Pons (tissue), 1 donor: ENCODE data around the gene NUSAP1.
"Not testable (repeated sequence)": the region's sequence is repeated elsewhere in the genome, so short reads cannot be mapped to it uniquely, and the experiment has no call there.

Experiments
- DNase-seq: peaks from one replicate; pipeline ENCODE4 v3.0.0-alpha.2; 2016; ENCODE audit warnings: low spot score

Gene NUSAP1

GRCh38 chr15:41333026-41333562, 413 bp downstream of the NUSAP1 start:
- DNase-seq, result peak; percentile 22

DNA sequence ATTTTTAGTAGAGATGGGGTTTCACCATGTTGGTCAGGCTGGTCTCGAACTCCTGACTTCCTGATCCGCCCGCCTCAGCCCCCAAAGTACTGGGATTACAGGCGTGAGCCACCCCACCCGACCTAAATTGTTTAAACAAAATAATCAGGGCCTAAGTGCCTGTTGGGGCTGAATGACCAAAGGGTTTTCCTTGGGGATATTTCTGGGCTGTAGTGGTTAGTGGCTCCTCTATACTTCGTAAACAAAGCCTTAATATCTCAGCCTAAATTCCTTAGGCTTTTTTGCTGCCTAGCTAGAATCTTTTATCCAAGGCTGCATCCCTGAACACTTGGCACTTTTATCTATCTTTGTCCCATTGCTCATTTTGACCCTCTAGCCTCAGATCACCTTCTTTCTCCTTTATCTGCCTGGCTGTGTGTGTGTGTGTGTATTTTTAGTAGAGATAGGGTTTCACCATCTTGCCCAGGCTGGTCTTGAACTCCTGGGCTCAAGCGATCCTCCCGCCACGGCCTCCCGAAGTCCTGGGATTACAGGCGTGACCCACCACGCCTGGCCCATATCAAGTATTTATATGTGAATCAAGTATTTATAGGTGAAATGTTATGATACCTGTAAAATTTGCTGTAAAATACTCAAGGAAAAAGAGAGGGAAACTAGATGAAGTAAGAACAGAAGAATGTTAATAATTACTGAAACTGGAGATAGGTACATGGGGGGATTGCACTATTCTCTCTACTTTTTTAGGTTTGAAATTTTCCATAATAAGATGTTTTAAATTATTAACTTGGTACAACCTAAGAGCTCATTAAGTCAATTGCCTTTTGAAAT, 1.8 kb downstream of the NUSAP1 start:
- DNase-seq, result no peak

DNA sequence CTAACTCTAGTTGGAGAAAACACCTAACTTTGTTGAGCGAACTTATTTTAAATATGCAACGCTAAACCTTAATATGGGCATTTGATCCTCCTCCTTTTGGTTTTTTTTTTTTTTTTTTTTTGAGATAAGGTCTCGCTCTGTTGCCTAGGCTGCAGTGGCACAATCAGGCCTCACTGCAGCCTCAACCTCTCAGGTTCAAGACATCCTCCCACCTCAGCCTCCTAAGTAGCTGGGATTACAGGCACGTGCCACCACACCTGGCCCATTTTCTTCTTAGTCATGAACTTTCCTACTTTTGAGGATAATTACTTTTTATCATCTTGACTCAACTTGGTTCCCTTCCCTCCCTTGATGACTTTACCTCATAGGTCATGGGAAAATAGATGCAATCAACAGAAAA, 3.9 kb downstream of the NUSAP1 start:
- DNase-seq, result no peak

GRCh38 chr15:41337047-41337446, 4.4 kb downstream of the NUSAP1 start:
- no peak for DNase-seq

DNA sequence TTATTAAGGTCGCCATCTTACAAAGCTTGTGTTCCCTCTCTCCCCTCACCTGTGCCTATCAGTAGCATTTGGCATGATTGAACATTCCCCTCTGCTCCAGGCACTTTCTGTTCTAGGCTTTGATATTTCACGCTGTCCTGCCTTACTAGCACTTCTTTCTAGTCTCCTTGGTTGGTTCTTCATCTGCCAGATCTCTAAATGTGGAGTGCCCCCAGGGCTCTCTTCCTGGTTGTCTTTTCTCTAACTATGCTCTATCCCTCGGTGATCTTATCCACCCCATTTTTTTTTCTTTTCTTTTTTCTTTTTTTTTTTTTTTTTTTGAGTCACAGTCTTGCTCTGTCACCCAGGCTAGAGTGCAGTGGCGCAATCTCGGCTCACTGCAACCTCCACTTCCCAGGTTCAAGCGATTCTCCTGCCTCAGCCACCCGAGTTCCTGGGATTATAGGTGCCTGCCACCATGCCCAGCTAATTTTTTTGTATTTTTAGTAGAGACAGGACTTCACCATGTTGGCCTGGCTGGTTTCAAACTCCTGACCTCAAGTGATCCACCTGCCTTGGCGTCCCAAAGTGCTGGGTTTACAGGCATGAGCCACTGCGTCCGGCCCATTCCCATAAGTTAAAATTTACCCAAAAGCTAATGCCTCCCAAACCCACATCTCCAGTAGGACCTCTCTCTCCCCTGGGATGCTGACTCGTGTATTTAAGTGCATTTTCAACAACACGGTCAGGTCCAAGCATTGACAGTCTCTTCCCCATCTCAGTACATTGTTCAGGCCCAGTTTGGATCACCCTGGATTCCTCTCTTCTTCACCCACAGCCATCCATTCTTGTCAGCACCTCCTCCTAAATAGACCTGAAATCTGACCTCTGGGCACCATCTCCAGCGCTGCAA, 5.2 kb downstream of the NUSAP1 start:
- no peak for DNase-seq

GRCh38 chr15:41340189-41340695, 7.6 kb downstream of the NUSAP1 start:
- no peak for DNase-seq

GRCh38 chr15:41341519-41341918, 8.8 kb downstream of the NUSAP1 start:
- DNase-seq, result no peak

GRCh38 chr15:41347236-41347635, 14.6 kb downstream of the NUSAP1 start:
- no peak for DNase-seq

DNA sequence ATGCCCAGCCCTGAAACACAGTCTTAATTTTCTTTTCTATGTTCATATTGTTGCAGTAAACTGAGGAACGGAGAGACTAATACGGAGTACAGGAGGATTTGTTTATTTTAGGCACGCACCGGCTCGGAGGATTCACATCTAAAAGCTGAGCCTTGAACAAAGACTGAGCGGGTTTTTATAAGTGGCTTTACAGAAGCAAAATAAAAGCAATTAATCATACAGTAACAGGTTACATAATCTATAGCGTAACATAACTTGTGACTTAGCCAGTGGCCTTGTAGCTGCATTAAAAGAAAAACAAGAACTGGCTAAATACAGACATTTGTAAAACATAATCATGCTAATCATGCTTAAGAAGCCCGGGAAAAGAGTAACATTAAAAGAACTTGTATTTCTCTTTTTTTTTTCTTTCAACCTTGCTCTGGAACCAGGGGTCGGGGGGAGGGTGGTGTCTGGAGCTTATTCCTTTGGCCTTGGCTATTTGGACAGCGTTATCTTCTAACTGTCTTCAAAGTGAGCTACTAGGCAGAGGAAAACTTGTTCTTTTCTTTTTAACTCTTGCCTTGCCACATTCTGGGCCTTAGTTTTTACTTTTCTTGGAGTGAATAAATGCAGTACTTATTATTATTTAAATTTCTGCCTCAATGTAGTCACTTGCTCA, 17.5 kb downstream of the NUSAP1 start:
- no peak for DNase-seq

DNA sequence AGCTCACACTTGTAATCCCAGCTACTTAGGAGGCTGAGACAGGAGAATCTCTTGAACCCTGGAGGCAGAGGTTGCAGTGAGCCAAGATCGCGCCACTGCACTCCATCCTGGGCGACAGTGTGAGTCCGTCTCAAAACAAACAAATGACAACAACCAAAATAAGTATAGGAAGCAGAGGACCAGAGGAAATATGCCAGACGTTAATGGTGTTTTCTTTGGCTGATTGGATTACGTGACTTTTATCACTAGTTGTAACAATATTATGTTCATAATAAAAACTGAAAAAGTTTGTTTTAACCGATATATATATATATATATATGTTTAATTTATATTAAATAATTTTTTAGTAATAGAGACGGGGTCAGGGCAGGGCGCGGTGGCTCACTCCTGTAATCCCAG, 21.7 kb downstream of the NUSAP1 start:
- DNase-seq, result no peak

DNA sequence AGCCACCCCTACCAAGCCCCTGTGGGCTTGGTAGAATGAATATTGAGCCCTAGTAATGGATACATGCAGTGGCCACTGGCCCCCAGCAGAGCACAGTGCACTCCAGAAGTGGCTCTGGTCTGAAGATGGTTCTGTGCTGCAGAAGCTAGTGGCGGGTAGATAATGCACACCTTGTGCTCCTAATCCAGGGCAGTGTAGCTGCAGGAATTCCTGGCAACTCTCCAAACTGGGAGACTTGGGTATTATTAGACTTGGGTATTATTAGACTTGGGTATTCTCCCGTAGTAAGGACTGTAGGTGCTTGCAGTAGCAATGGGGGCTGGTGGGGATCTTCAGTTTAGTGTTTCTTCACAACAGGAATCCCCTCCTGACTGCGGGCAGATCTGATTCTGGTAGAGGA, 34.7 kb downstream of the NUSAP1 start:
- DNase-seq, result no peak

GRCh38 chr15:41377978-41378377, 45.3 kb downstream of the NUSAP1 start:
- no peak for DNase-seq

DNA sequence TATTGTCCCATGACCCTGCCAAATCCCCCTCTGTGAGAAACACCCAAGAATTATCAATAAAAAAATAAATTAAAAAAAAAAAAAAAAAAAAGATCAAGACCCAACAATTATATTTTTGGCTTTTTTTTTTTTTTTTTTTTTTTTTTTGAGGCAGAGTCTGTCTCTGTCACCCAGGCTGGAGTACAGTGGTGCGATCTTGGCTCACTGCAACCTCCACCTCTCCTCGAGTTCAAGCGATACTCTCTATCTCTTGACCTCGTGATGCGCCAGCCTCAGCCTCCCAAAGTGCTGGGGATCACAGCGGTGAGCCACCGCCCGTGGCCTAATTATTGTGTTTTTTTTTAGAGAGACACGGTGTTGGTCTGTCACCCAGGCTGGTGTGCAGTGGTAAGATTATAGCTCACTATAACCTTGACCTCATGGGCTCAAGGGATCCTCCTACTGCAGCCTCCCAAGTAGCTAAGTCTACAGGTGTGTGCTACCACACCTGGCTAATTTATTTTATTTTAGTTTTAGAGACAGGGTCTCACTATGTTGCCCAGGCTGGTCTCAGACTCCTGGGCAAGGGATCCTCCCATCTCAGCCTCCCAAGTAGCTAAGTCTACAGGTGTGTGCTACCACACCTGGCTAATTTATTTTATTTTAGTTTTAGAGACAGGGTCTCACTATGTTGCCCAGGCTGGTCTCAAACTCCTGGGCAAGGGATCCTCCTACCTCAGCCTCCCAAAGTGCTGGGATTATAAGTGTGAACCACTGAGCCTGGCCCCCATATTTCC, 51.5 kb downstream of the NUSAP1 start:
- DNase-seq, result not testable (repeated sequence)

- DNase-seq, result no peak
These were observed 55.0 kb downstream of the NUSAP1 start for GRCh38 chr15:41387646-41388045.

DNA sequence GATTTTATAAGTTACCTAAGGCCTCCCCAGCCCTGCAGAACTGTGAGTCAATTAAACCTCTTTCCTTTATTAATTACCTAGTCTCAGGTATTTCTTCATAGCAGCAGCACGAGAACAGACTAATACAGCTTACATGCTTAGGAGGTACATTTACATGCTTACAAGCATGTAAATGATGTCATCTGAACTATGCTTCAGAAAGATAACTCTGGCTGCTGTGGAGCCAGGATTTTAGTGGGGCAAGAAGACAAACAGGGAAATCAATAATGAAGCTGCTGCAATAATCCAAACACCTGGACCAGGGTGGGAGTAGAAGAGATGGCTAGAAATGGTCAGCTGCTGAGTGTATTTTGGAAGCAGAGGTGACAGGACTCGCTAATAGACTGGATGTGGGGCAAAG, 60.0 kb downstream of the NUSAP1 start:
- no peak for DNase-seq

GRCh38 chr15:41394924-41395323, 62.2 kb downstream of the NUSAP1 start:
- DNase-seq, result no peak

- DNase-seq, result no peak
These were observed 63.4 kb downstream of the NUSAP1 start for GRCh38 chr15:41396111-41396510.

DNA sequence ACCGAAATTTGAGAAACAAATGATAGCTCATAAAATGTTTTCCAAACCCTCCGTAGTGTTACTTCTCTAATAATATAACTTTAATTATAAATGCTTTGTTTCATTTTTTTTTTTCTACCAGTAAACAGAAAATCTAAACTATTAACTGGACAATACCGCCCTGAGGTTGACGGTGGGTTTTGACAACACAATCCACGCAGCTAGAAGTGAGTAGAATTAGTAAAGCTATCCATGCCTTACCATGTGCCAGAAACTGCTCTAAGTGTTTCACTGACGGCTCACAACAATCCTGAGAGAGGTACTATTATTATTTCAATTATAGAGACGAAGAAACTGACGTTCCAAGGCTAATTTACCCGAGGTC, 69.2 kb downstream of the NUSAP1 start:
- no peak for DNase-seq

DNA sequence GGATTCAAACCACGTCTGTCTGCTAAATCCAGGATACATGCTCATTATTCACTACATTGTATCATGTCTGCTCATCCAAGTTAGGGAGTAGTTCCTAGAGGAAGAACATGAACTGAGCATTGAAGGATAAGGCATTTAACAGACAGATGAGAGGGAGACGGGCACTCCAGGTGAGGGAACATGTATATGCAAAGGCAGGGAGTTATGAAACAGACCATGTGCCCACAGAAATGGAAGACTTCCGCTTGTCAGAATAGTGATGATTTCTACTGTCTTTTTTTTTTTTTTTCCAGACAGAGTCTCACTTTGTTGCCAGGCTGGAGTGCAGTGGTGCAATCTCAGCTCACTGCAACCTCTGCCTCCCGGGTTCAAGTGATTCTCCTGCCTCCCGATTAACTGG, 74.7 kb downstream of the NUSAP1 start:
- DNase-seq, result no peak

- no peak for DNase-seq
These were observed 75.6 kb downstream of the NUSAP1 start for GRCh38 chr15:41408234-41408641.

DNA sequence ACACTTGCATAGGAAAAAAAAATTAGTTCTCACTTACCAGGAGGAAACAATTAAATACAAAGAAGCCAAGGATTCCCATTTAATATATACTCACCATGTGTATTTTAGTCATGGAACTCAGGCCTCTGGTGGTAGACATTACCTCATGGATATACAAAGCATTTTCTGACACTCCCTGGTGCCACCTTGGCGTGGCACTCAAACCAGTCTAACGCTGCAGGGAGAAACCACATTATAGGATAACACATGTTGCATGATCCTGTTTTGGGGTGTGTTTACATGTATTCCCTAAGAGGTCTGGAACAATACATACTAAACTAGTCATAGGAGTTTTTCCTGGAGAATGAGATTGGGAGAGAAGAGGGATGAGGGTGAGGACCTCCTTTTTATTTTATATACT, 78.3 kb downstream of the NUSAP1 start:
- DNase-seq, result no peak
